ENCODE results near the gene SNAP29. TPM values are rescaled to one million over a fixed set of nuclear protein-coding genes. Genes with fewer than 3 reads are reported as not detected.

Gene SNAP29
- total and polyA plus RNA-seq, 9 of the 15 experiments (the other 6 are each of a cell fraction or from before 2014, with no cell fraction given) = 19.5 to 250 (median 75.9) TPM

DNA sequence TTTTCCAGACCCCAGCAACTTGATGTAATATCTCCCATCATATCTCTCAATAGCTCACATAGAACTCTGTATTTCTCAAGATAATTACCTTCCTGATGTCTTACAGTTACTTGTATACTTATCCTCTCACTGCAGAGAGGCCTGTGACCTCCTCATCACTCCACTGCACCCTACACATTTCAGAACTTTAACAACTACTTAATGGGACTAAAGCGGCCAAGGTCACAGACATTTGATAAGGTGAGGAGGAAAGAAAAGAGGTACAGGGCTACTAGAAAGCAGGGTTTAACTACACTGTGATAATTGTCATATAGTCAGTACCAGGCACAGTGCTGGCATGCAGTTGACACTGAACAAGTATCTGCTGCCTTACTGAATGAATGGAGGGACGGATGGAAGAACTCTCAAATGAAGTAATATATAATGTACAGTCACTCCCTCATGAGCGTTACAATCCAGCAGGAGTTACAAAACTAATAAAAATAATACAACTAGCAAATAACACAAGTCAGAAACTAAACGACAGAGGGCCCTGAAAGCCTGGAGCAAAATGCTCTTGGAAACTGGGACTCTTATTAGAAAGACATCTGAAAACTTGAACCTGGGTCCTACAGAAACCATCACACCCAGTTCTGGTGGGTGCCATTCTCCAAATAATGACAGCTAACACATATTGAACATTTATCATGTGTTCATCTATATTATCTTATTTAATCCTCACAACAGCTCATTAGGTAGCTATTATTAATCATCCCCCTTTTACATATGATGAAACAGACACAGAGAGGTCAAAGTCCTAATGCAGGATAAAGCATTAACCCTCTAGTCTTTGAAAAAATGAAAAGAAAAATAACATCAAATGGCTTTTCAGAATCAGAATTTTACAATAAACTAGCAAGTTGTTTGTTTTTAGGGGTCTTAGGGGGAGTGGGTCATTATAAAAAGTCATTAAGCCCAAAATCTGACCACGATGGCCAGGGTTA is 14.5 kb upstream of the SNAP29 start (continued):
- TF ChIP-seq, protein P1, sequence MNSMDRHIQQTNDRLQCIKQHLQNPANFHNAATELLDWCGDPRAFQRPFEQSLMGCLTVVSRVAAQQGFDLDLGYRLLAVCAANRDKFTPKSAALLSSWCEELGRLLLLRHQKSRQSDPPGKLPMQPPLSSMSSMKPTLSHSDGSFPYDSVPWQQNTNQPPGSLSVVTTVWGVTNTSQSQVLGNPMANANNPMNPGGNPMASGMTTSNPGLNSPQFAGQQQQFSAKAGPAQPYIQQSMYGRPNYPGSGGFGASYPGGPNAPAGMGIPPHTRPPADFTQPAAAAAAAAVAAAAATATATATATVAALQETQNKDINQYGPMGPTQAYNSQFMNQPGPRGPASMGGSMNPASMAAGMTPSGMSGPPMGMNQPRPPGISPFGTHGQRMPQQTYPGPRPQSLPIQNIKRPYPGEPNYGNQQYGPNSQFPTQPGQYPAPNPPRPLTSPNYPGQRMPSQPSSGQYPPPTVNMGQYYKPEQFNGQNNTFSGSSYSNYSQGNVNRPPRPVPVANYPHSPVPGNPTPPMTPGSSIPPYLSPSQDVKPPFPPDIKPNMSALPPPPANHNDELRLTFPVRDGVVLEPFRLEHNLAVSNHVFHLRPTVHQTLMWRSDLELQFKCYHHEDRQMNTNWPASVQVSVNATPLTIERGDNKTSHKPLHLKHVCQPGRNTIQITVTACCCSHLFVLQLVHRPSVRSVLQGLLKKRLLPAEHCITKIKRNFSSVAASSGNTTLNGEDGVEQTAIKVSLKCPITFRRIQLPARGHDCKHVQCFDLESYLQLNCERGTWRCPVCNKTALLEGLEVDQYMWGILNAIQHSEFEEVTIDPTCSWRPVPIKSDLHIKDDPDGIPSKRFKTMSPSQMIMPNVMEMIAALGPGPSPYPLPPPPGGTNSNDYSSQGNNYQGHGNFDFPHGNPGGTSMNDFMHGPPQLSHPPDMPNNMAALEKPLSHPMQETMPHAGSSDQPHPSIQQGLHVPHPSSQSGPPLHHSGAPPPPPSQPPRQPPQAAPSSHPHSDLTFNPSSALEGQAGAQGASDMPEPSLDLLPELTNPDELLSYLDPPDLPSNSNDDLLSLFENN (IDR thresholded peaks at IDR 0.05; ENCODE audit: low read depth in 2 of 2, low read length in 2 of 2) = no peak
- TF ChIP-seq PTTG1 (tag; IDR thresholded peaks at IDR 0.05; ENCODE audit: low read depth) (no peak), EHMT2 (IDR thresholded peaks at IDR 0.05) (no peak), BHLHE40 (IDR thresholded peaks at IDR 0.05; ENCODE audit: low read length) (0 out of 2 replicates have a peak, but pooled peaks have one; percentile 15), ZNF717 (CRISPR knock-in tag; IDR thresholded peaks at IDR 0.05) (0 out of 2 replicates have a peak, but pooled peaks have one; percentile 34), KDM2B (CRISPR knock-in tag; IDR thresholded peaks at IDR 0.05) (no peak), IFI16 (CRISPR knock-in tag; IDR thresholded peaks at IDR 0.05) (peak; percentile 45; the same call in 1 of the 2 replicates), MTF1 (CRISPR knock-in tag; IDR thresholded peaks at IDR 0.05; ENCODE audit: borderline replicate concordance) (peak; percentile 41; the same call in 1 of the 2 replicates)
- TF ChIP-seq, protein P2, sequence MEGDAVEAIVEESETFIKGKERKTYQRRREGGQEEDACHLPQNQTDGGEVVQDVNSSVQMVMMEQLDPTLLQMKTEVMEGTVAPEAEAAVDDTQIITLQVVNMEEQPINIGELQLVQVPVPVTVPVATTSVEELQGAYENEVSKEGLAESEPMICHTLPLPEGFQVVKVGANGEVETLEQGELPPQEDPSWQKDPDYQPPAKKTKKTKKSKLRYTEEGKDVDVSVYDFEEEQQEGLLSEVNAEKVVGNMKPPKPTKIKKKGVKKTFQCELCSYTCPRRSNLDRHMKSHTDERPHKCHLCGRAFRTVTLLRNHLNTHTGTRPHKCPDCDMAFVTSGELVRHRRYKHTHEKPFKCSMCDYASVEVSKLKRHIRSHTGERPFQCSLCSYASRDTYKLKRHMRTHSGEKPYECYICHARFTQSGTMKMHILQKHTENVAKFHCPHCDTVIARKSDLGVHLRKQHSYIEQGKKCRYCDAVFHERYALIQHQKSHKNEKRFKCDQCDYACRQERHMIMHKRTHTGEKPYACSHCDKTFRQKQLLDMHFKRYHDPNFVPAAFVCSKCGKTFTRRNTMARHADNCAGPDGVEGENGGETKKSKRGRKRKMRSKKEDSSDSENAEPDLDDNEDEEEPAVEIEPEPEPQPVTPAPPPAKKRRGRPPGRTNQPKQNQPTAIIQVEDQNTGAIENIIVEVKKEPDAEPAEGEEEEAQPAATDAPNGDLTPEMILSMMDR (IDR thresholded peaks at IDR 0.05 in 2 of 3, conservative IDR thresholded peaks at IDR 0.05 in 1 of 3; ENCODE audit: insufficient read depth in 2 of 3, low read depth in 1 of 3, low read length in 3 of 3) = peak in 1 of 3 experiments; percentile 5; a peak in 2 of 6 replicates
